ENCODE results near the gene LTB4R2.

Gene LTB4R2

GRCh38 chr14:24321212-24321975, 11.5 kb downstream of the LTB4R2 start:
- DNase-seq: no peak

DNA sequence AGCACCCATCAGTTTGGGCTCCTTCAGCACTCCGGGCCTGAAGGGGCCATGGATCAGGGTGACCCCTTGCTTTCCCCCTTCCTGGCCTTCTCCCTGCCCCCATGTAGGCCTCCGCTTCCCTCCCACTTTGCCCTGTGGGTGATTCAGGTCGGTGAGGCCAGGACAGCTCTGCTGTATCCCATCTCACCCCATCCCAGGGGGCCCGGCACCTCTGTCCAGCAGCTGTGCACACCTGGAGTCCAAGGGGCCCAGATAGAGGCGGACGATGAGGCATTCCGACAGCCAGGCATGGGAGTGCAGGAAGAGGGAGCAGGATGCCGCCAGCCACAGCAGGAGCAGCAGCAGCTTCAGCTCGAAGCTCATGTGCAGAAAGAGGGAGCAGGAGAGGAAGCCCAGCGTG, 12.7 kb downstream of the LTB4R2 start:
- DNase-seq: no peak

DNA sequence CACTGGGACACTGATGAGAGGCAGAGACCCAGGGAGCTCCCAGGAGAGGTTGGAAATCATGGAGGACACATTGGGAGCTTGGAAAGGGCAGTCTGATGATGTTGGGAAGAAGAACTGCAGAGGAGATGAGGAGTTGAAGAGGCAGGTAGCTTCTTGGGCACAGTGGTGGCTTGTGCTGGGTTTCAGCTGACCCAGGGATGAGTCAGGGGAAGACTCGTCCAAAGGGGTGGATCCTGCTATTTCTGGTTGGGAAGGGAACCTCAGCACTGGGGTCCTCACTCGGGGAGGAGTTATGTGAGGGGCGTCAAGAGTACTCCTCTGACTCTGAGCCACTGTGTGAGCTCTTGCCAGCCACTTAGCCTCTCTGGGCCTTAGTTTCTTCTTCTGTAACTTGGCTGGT, 13.4 kb downstream of the LTB4R2 start:
- no peak for DNase-seq

- DNase-seq: no peak
Measured at GRCh38 chr14:24324024-24324423, 14.1 kb downstream of the LTB4R2 start.

GRCh38 chr14:24325041-24325530, 15.1 kb downstream of the LTB4R2 start:
- no peak for DNase-seq

DNA sequence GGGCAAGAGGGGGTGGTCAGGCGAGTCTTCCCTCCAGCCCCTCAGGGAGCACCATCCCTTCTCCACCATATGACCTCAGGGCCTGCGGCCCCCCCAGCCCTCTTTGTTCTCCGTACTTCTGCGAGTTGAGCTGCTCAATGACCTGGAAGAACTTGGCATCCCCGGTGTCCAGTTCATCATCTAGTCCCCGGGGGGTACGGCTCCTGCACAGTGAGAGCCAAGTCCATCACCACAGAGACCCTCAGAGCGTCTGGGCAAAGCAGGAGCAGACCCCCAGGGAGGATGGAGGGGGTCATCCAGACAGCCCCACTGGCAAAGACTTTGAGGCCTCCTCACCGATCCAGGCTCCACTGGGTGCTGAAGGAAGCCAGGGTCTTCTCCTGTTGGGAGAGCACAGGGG, 16.0 kb downstream of the LTB4R2 start:
- no peak for DNase-seq

GRCh38 chr14:24327303-24327702, 17.4 kb downstream of the LTB4R2 start:
- no peak for DNase-seq

GRCh38 chr14:24327914-24328313, 18.0 kb downstream of the LTB4R2 start:
- peak; percentile 36 to 39 for DNase-seq

DNA sequence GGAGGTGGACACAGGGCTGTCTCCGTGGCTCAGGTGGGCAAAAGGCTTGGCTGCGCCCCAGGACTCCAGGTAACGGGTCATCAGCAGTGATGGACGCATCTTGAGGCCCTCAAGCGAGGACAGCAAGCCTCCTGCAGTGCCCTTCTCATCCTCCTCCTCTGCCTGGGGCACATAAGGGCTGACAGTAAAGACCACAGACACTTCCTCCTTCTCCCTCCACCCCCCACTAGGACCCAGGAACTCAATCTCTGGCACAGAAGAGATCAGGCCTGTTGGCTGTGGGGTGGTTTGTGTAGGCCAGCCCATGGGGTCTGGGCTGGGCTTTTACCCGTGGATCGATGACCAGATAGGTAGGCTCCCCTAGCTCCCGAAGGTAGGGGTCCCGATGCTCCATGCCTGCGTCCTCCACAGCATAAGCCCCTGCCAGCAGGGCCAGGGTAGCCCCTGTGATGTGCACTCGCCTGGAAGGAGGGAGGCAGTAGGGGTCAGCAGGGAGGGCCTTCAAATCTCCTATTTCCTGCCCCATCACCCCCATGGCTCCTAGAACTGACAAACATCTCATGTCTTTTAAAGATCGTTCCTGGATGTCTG, 19.2 kb downstream of the LTB4R2 start:
- DNase-seq: no peak

GRCh38 chr14:24329736-24330135, 19.8 kb downstream of the LTB4R2 start:
- DNase-seq: peak; percentile 79 to 80

- no peak for DNase-seq
Measured at GRCh38 chr14:24330973-24331674, 21.2 kb downstream of the LTB4R2 start.

DNA sequence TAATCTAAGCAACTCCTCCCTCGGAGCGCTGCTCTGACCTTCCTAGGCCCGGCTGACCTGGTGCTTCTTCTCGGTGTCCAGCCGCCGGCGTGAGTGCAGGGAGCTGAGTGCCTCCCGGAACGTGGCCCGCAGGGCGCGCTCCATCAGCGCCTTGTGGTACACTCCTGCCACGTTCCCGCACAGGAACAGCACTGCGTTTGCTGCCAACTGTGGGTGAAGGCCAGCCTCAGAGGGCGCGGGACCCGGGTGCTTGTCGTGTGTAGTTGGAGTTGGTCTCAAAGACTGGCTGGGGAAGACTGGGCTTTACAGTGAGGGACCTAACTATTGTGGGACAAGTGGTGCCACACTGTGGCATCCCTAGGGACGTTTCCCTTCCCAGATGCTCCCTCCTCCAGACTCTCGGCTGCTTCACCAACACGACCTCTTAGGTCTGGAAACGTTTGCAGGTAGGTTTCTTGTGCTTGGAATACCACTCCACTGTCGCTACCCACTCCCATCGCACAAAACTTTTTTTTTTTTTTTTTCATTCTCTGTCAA, 21.9 kb downstream of the LTB4R2 start:
- DNase-seq: no peak

DNA sequence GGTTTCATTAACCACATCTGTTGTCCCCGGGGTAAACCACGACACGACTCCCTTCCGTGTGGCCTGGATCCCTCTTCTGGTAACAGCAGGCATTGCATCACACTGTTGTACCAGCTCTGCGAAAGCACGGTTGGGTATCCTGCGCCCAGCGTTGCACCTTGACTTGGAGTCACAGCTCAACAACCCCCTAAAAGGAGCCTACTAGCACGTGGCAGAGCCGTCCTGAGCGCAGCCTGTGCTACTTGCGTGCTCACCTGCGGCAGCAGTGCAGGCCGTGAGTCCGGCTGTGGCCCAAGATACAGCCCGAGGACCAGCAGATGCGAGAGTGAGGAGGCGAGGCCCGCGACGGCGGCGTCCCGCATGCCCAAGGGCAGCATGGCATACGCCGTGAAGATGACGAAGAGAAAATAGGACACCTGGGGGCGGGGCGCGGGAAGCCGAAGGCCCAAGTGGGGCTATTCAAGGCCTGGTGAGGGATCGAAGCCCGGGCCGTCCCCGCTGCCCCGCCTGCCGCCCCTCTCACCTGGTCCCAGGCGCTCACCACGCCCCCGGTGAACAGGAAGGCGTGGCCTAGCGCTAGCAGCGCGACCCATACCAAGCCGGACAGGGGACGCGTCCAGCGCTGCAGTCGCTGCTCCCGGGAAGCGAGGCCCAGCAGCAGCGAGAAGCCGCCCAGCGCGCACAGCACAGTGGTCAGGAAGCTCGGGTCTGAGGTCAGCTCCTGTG, 22.5 kb downstream of the LTB4R2 start:
- peak; percentile 90 to 93 for DNase-seq

DNA sequence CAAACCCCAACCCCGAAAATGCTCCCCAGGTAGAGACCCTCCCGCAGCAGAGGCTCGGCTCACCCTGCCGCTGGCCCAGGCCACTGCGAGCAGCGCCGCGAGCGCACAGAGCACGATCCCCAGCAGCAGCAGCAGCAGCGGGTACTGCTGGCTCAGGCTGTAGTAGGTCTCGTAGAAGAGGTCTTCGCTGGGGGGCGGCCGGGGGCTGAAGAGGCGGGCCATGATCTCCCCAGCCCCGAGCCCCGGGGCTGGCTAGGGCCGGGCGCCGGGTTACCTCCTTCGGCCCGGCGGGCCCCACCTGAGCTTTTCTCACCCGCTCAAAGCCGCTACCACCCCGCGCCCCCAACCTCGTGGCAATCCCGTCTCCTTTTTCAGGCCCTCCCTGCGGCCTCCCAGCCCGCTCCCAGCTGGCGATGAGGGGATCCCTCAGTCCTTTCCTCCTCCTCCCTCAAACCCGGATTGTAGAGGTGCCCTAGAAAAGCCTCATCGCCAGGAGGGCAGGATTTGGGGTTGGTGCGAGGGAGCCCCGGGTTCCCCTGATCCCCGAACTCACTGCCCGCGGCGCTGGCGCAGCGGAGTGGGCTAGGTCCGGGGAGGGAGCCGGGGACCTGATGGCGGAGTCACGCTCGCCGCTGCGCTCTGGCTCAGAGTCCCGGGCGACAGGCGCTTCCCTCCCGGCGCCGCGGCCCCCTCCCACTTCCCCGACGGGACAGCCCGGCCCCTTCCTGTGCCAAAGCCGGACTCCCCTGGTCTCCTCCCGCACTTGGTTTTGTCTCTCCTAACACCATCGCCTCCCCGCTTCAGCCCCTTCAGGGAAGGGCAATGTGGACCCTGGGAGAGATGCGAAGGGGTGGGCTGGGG, 24.7 kb downstream of the LTB4R2 start, which contains the start of gene ADCY4:
ADCY4 (minus strand) TSS at position 641 of the 861 bp plus-strand sequence; CDS start at position 222, 419 bp downstream.
- no peak for DNase-seq

GRCh38 chr14:24335461-24336171, 25.7 kb downstream of the LTB4R2 start:
- no peak for DNase-seq

DNA sequence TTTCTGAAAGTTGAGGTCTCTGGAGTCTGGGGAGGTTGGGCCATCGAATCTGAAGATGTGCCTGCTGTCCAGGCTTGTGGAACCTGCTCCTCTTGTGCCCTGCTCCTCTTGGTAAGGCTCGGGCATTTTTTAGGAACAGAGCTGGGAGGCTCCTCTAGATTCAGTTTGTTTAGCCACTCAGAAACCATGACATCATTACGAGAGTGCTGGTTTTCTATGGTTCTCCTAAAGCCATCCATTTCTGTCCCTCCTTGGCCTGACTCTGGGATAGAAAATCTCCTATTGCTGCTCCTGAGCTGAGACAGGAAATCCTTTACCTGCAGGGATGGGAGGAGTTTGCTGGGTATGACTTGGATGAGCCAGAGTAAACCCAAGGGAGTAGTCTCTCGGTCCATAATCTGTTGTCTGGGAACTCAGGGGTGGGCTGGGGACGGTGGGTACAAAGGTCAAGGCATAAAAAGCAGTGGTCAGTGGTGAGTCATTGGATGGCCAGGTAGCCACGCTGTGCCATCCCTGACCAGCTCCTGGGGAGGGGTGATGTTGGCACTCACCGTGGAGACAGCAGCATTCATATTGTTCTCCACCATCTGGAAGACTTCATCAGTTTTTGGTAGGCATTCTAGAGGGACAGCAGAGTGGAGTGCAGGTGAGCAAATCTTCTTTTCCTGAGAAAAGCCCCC, 27.3 kb downstream of the LTB4R2 start:
- no peak for DNase-seq

DNA sequence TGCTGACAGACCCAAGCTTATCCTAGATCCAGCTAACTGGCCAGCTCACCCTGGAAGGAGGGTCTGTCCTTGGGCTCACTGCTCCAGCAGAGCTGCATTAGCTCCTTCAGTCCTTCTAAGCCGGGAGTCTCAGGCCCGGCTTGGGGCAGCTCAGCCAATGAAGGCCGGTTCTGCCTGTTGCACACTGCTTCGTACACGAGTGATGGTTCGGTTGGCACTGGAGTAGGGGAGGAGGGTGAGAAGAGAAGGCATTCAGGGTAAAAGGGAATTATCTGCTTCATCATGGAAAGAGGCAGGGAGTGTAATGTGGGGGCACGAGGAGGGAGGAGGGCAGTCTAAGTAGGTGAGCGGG, 27.9 kb downstream of the LTB4R2 start:
- DNase-seq: no peak

DNA sequence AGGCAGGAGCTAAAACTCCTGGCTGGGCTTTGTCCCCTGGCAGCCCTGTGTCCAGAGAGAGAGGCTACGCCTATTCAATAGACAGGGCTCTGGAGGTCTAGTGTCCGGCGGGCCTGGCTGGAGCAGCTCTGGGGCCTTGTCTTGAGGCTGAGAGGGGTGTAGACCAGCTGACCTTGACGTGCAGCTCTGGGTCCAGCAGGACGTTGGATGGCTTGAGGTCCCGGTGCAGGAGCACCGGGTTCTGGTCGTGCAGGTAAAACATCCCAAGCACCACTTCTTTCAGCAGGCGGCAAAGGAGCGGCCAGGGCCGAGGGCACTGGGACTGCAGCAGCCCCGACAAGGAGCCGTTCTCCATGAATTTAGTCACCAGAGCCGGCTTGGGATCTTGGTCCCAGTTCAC, 28.9 kb downstream of the LTB4R2 start:
- no peak for DNase-seq

DNA sequence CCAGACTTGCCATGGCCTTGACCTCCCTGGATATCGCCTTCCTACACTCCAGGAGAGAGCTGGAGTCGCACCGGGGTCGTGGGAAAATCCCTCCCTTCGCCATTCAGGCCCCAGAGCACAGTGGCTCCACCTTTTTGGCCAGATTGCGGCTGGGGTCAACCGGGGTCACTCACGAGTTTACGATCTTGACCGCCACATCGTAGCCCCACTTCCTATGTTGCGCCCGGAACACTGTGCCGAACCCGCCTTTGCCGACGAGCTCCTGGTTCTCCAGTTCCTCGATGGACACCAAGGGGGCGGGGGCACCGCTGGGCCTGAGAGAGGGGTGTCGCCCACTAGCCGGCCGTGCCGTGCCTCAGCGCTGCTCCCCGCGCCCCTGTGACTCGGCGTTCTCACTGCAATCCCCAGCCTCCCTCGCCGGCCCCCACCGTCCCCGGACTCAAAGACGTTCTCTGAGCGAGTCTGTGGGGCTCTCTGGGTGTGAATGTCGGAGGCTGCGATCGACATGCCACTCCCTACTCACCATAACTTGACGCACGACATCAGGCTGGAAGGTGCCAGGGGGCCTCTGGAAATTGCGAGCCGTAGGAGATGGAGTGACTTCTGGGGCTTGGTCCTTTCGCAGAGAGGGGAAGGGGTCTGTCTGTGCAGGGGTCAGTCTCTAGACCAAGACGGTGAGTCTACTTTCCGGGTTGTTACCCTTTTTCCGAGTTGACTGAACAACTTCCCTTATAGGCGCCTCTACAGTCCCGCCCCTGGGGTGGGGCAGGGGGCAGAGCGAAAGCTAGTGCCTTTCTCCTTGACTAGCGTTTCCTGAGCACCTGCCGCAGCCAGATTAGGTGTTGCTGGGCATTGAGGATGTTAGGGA, 29.6 kb downstream of the LTB4R2 start, which contains the start of gene RIPK3:
RIPK3 (minus strand) TSS at position 708 of the 868 bp plus-strand sequence; CDS start at position 543, 165 bp downstream.
- peak; percentile 61 to 74 for DNase-seq

Measured in CD4-positive, alpha-beta T cell treated with Interferon alpha-2 for 1 hour (primary cell).